ENCODE data around the gene NTM.

DNA sequence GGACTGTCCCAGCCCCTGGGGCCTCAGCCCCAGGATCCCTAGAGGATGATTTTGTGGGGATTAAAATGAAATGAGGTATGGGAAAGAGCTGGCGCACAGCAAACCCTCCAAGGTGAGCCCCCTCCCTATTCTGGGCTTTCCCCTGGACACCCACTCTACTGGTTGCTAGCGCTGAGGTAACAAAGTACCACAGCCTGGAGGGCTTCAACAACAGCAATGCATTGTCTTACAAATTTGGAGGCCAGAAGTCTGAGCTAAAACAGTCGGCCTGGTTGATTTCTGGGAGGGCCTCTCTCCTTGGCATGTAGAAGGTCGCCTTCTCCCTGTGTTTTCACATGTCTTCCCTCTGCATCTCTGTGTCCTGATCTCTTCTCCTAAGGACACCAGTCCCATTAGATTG lies 913.6 kb downstream of the NTM start:
- TF ChIP-seq EZH2 (IDR thresholded peaks at IDR 0.05; ENCODE audit: borderline replicate concordance, low read length), result no peak
- TF ChIP-seq, protein P1, sequence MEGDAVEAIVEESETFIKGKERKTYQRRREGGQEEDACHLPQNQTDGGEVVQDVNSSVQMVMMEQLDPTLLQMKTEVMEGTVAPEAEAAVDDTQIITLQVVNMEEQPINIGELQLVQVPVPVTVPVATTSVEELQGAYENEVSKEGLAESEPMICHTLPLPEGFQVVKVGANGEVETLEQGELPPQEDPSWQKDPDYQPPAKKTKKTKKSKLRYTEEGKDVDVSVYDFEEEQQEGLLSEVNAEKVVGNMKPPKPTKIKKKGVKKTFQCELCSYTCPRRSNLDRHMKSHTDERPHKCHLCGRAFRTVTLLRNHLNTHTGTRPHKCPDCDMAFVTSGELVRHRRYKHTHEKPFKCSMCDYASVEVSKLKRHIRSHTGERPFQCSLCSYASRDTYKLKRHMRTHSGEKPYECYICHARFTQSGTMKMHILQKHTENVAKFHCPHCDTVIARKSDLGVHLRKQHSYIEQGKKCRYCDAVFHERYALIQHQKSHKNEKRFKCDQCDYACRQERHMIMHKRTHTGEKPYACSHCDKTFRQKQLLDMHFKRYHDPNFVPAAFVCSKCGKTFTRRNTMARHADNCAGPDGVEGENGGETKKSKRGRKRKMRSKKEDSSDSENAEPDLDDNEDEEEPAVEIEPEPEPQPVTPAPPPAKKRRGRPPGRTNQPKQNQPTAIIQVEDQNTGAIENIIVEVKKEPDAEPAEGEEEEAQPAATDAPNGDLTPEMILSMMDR (IDR thresholded peaks at IDR 0.05; ENCODE audit: low read length), result no peak

Measured in OCI-LY1 (cell line).